KMS-11 (cell line): ENCODE results near the gene MED9.

Source experiments
- H2AFZ ChIP-seq: fragments of 200-600 bp; sonication (generic); 2 replicates; pipeline ENCODE4 v1.6.1; 2016; ENCODE audit warnings: antibody characterized with exemption, mixed run types, low read depth
- H3K27ac ChIP-seq: fragments of 200-600 bp; sonication (generic); 2 replicates; pipeline ENCODE4 v1.6.1; 2016; ENCODE audit warnings: mild to moderate bottlenecking, mixed run types
- H3K27me3 ChIP-seq: fragments of 200-600 bp; sonication (generic); 2 replicates; pipeline ENCODE4 v1.6.1; 2017; ENCODE audit warnings: mild to moderate bottlenecking, low read depth, mixed run types, moderate library complexity; ENCODE audit not compliant: insufficient read depth
- H3K36me3 ChIP-seq: fragments of 200-600 bp; sonication (generic); 2 replicates; pipeline ENCODE4 v1.6.1; 2017; ENCODE audit warnings: mild to moderate bottlenecking, mixed run types; ENCODE audit not compliant: insufficient read depth
- H3K4me1 ChIP-seq: fragments of 200-600 bp; sonication (generic); 2 replicates; pipeline ENCODE4 v1.6.1; 2016; ENCODE audit warnings: mild to moderate bottlenecking, low read depth, mixed run types; ENCODE audit not compliant: poor library complexity, severe bottlenecking
- H3K4me2 ChIP-seq: fragments of 200-600 bp; sonication (generic); 2 replicates; pipeline ENCODE4 v1.7.0; 2016; ENCODE audit warnings: mild to moderate bottlenecking, mixed run types
- H3K4me3 ChIP-seq: fragments of 200-600 bp; sonication (generic); IDR thresholded peaks from 2 replicates; pipeline ENCODE4 v1.6.1; 2017; ENCODE audit warnings: low read depth, low read length, mixed read lengths; ENCODE audit not compliant: insufficient read depth
- H3K79me2 ChIP-seq: fragments of 200-600 bp; sonication (generic); 2 replicates; pipeline ENCODE4 v1.6.1; 2016; ENCODE audit warnings: low read depth, mixed run types; ENCODE audit not compliant: insufficient read depth
- H3K9ac ChIP-seq: fragments of 200-600 bp; sonication (generic); 2 replicates; pipeline ENCODE4 v1.6.1; 2016; ENCODE audit warnings: mild to moderate bottlenecking, mixed run types
- H4K20me1 ChIP-seq: fragments of 200-600 bp; sonication (generic); 2 replicates; pipeline ENCODE4 v1.6.1; 2016; ENCODE audit warnings: mild to moderate bottlenecking, mixed run types; ENCODE audit not compliant: insufficient read depth
- TF ChIP-seq, protein P1 (sequence below): fragments of 200-600 bp; sonication (generic); conservative IDR thresholded peaks from 2 replicates; pipeline ENCODE4 v1.6.1; 2017; ENCODE audit warnings: low read depth, mild to moderate bottlenecking, antibody characterized with exemption, low read length, moderate library complexity, mixed read lengths

Gene MED9

DNA sequence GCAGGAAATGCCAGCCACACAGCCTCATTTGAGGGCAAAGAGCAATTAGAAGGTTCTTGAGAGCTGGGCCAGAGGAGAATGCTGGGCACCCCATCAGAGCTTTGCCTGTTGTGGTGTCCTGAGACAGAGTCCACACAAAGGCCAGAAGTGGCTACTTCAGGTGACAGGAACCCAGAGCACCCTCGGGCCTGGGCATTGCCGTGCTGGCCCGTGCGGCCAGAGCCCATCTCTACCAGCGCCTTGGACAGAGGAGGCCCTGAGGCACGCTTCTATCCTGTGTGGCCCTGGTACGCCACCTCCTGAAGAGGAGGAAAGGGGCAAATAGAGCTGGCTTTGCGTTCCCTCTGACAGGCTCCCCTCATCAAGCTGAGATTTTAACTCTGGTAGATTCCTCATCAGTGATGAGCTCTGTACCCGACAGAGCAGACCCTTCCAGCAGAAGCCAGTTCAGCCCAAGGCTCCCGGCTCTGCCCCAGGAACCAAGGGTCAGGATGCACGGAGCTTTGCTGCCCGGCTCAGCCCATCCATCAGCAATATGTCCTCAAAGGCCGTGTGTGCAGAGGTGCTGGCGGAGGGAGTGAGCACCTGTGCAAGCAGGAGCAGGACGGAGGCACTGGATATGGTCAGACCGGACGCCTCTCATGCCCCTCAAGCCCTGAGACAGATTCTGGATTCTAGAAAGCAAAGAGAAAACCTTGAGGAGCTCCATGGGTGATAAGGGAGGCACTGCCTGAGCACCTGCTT, 22.8 kb downstream of the MED9 start:
- H3K36me3 ChIP-seq, result no peaks in the 10 kb centered on the region
- H3K9ac ChIP-seq, result no peak overlapping the region
- H4K20me1 ChIP-seq, result no peaks in the 10 kb centered on the region
- no peak overlapping the region for H2AFZ ChIP-seq
- TF ChIP-seq, protein P1, sequence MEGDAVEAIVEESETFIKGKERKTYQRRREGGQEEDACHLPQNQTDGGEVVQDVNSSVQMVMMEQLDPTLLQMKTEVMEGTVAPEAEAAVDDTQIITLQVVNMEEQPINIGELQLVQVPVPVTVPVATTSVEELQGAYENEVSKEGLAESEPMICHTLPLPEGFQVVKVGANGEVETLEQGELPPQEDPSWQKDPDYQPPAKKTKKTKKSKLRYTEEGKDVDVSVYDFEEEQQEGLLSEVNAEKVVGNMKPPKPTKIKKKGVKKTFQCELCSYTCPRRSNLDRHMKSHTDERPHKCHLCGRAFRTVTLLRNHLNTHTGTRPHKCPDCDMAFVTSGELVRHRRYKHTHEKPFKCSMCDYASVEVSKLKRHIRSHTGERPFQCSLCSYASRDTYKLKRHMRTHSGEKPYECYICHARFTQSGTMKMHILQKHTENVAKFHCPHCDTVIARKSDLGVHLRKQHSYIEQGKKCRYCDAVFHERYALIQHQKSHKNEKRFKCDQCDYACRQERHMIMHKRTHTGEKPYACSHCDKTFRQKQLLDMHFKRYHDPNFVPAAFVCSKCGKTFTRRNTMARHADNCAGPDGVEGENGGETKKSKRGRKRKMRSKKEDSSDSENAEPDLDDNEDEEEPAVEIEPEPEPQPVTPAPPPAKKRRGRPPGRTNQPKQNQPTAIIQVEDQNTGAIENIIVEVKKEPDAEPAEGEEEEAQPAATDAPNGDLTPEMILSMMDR, result no peak
- peaks cover 4% of the 10 kb centered on the region for H3K4me1 ChIP-seq
- no peaks in the 10 kb centered on the region for H3K27me3 ChIP-seq
- no peak overlapping the region for H3K4me2 ChIP-seq
- no peak overlapping the region for H3K4me3 ChIP-seq
- no peak overlapping the region for H3K27ac ChIP-seq
- no peaks in the 10 kb centered on the region for H3K79me2 ChIP-seq

DNA sequence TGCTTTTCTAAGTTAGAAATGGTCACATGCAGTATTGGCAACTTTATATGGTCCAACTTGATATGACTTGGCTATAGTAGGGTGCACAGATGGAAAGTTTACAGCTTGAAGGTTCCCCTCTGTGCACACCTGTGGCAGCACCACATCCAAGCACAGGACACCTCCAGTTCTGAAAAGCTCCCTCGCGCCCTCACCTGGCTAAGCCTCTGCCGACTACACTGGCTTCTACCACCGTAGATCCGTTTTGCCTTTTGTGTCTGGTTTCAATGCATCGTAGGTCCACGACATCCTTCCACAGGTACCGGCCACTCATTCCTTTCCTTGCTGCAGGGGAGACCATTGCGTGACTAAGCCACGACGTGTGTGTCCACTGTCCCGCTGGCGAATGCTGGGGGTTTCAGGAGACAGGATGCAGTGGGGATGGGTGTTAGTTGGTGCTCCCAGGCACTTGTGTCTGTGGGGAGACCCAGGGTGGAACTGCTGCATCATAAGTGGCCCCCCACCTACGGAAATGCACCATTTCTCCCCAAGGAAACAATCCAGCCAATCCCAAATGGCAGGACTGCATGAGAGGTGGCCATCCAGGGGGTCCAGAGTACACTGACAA, 24.3 kb downstream of the MED9 start:
- no peak overlapping the region for H3K4me2 ChIP-seq
- H3K27ac ChIP-seq, result no peak overlapping the region
- no peak overlapping the region for H2AFZ ChIP-seq
- H3K4me3 ChIP-seq, result no peak overlapping the region
- no peak overlapping the region for H3K9ac ChIP-seq
- H3K4me1 ChIP-seq, result peaks cover 4% of the 10 kb centered on the region
- H4K20me1 ChIP-seq, result no peaks in the 10 kb centered on the region
- TF ChIP-seq, protein P1, result no peak
- no peaks in the 10 kb centered on the region for H3K36me3 ChIP-seq
- no peaks in the 10 kb centered on the region for H3K79me2 ChIP-seq
- H3K27me3 ChIP-seq, result no peaks in the 10 kb centered on the region

DNA sequence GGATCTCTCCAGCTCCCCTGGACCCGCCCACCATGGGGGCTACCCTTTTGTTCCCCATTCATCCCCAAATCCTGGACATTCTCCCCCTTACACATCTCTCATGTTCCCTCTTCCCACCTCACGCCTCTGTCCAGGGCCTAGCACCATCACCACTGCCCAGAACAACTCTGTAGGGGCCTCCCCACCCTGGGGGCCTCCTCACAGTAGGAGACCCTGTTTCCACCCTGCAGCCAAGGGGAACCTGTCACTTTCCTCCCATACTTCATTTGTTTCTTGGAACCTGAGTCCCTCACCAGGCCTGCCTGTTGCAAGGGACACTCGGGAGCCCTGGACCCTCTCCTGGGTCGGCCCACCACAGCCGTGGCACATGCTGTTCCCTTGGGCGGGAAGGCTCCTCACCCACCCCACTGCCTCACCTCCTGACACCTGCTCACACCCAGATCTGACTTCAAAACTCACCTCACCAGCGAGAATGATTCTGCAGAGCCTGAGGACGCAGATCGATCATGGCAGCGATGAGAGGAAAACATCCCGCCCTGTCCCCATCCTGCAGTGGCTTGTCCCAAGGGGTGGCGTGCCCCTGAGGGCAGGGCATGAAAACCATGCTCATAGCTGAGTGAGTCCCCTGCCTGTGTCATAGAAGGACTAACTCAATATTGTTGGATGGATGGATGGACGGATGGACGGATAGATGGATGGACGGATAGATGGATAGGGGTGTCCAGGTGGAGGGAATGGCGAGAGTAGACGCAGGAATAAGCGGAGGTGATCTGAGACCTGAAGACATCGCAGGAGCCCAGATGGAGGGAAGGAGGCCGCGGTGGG, 26.2 kb downstream of the MED9 start:
- TF ChIP-seq, protein P1, result no peak
- H3K27me3 ChIP-seq, result no peaks in the 10 kb centered on the region
- H3K4me1 ChIP-seq, result no peaks in the 10 kb centered on the region
- H3K4me3 ChIP-seq, result no peak overlapping the region
- no peaks in the 10 kb centered on the region for H4K20me1 ChIP-seq
- H3K36me3 ChIP-seq, result no peaks in the 10 kb centered on the region
- no peak overlapping the region for H3K4me2 ChIP-seq
- no peak overlapping the region for H2AFZ ChIP-seq
- H3K27ac ChIP-seq, result no peak overlapping the region
- no peaks in the 10 kb centered on the region for H3K79me2 ChIP-seq
- H3K9ac ChIP-seq, result no peak overlapping the region

DNA sequence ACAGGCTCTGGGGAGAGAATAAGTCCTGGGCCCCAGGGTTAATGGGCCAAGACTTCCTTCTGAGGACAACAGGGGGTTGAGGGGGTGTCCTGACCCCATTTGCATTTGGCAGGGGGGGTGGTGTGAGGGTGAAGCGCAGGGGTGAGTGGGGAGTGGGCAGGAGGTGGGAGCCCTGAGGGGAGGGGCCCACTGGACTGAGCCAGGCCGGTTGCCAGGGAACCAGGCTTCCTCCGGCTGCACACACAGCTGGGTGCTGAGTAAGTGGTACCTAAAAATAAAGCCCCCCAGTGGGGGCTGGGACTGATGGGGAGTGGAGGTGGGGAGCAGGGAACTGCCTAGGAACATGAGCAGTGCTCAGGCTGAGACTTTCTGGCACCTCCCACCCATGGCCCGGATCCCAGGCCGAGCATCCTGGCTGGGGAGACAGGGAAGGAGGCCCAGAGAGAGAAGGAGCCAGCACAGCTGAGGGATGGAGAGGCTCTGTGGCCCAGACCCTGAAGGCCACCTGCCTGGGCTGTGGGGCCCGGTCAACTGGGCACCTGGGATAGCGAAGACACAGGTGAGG, 26.8 kb downstream of the MED9 start:
- Histone ChIP-seq H3K4me1 (no peaks in the 10 kb centered on the region), H3K4me2 (no peak overlapping the region), H3K36me3 (no peaks in the 10 kb centered on the region), H3K79me2 (no peaks in the 10 kb centered on the region), H4K20me1 (no peaks in the 10 kb centered on the region), H3K27ac (no peak overlapping the region), H2AFZ (no peak overlapping the region), H3K9ac (no peak overlapping the region), H3K27me3 (no peaks in the 10 kb centered on the region), H3K4me3 (no peak overlapping the region)
- TF ChIP-seq, protein P1, result no peak
